ENCODE measurements around the gene BRSK2. TPM values are rescaled to one million over a fixed set of nuclear protein-coding genes. Genes with fewer than 3 reads are reported as not detected.

The BRSK2 gene
- total RNA-seq, 1 donor from 2014 or later: 7.1 TPM

- no peak for TF ChIP-seq CTCF (IDR thresholded peaks at IDR 0.05; ENCODE audit: insufficient read depth, low read depth, low read length)
- no peak for TF ChIP-seq EZH2 (IDR thresholded peaks at IDR 0.05; ENCODE audit: insufficient read depth, low read length)
- Histone ChIP-seq H3K27me3 (ENCODE audit: insufficient read depth, low read length) (no peaks in the 10 kb centered on the region), H3K27ac (ENCODE audit: low read depth, low read length) (no peak overlapping the region), H3K79me2 (ENCODE audit: insufficient read depth, low read length) (peaks cover 56% of the 10 kb centered on the region), H3K9ac (ENCODE audit: low read length) (no peak overlapping the region), H4K20me1 (ENCODE audit: insufficient read depth, low read length) (peaks cover 88% of the 10 kb centered on the region), H3K4me3 (ENCODE audit: insufficient read depth, low read depth, low read length) (no peak overlapping the region), H2AFZ (ENCODE audit: low read depth, low read length) (no peak overlapping the region), H3K4me1 (ENCODE audit: insufficient read depth, low read length) (peaks cover 12% of the 10 kb centered on the region), H3K4me2 (ENCODE audit: low read length) (no peak overlapping the region), H3K9me3 (ENCODE audit: insufficient read depth, low read depth, low read length) (no peaks in the 10 kb centered on the region), H3K36me3 (ENCODE audit: insufficient read depth, low read length) (no peaks in the 10 kb centered on the region)
- no peak for DNase-seq (ENCODE audit: low read depth)
- no peak for FAIRE-seq
- no peaks in the 10 kb centered on the region for H3K9me3 Mint-ChIP-seq (ENCODE audit: unreplicated experiment)
- peaks cover 1% of the 10 kb centered on the region for H3K27me3 Mint-ChIP-seq (ENCODE audit: low read depth, unreplicated experiment)
- no peak overlapping the region for H3K4me3 Mint-ChIP-seq (ENCODE audit: unreplicated experiment)
- peaks cover 4% of the 10 kb centered on the region for H3K36me3 Mint-ChIP-seq (ENCODE audit: low read depth, unreplicated experiment)
- no peak overlapping the region for H3K27ac Mint-ChIP-seq (ENCODE audit: unreplicated experiment)
- H3K4me1 Mint-ChIP-seq (ENCODE audit: low read depth, unreplicated experiment): peaks cover 12% of the 10 kb centered on the region
Measured at GRCh38 chr11:1510928-1511327, 121.2 kb downstream of the BRSK2 start.

GRCh38 chr11:1511937-1512496, 122.3 kb downstream of the BRSK2 start:
- FAIRE-seq (no peak), DNase-seq (ENCODE audit: low read depth) (no peak)
- Histone ChIP-seq H3K4me1 (ENCODE audit: insufficient read depth, low read length) (peaks cover 20% of the 10 kb centered on the region), H3K9ac (ENCODE audit: low read length) (no peak overlapping the region), H3K36me3 (ENCODE audit: insufficient read depth, low read length) (no peaks in the 10 kb centered on the region), H4K20me1 (ENCODE audit: insufficient read depth, low read length) (peaks cover 88% of the 10 kb centered on the region), H3K9me3 (ENCODE audit: insufficient read depth, low read depth, low read length) (no peaks in the 10 kb centered on the region), H2AFZ (ENCODE audit: low read depth, low read length) (no peak overlapping the region), H3K4me3 (ENCODE audit: insufficient read depth, low read depth, low read length) (no peak overlapping the region), H3K4me2 (ENCODE audit: low read length) (no peak overlapping the region), H3K79me2 (ENCODE audit: insufficient read depth, low read length) (peaks cover 55% of the 10 kb centered on the region), H3K27ac (ENCODE audit: low read depth, low read length) (no peak overlapping the region), H3K27me3 (ENCODE audit: insufficient read depth, low read length) (no peaks in the 10 kb centered on the region)
- no peak for TF ChIP-seq CTCF (IDR thresholded peaks at IDR 0.05; ENCODE audit: insufficient read depth, low read depth, low read length)
- TF ChIP-seq EZH2 (IDR thresholded peaks at IDR 0.05; ENCODE audit: insufficient read depth, low read length): no peak
- H3K4me3 Mint-ChIP-seq (ENCODE audit: unreplicated experiment): no peak overlapping the region
- H3K9me3 Mint-ChIP-seq (ENCODE audit: unreplicated experiment): no peaks in the 10 kb centered on the region
- H3K36me3 Mint-ChIP-seq (ENCODE audit: low read depth, unreplicated experiment): peaks cover 4% of the 10 kb centered on the region
- H3K27me3 Mint-ChIP-seq (ENCODE audit: low read depth, unreplicated experiment): peaks cover 1% of the 10 kb centered on the region
- peaks cover 18% of the 10 kb centered on the region for H3K4me1 Mint-ChIP-seq (ENCODE audit: low read depth, unreplicated experiment)
- H3K27ac Mint-ChIP-seq (ENCODE audit: unreplicated experiment): no peak overlapping the region

Other genes with a start within 250 kb of the BRSK2 start
- gene MUC5AC, start 232.0 kb upstream of the BRSK2 start, total RNA-seq: not detected in 2 replicates
- not detected in 2 replicates for gene MUC5B, start 166.9 kb upstream of the BRSK2 start, total RNA-seq
- gene TOLLIP, start 80.3 kb upstream of the BRSK2 start, total RNA-seq: 44.8 and 46.4 TPM in 2 replicates
- gene MOB2, start 96.8 kb downstream of the BRSK2 start, total RNA-seq: 26.4 and 28.9 TPM in 2 replicates
- gene DUSP8, start 182.3 kb downstream of the BRSK2 start, total RNA-seq: 13.8 and 14.8 TPM in 2 replicates
- gene KRTAP5-1, start 195.3 kb downstream of the BRSK2 start, total RNA-seq: not detected in 2 replicates
- not detected in 2 replicates for gene KRTAP5-2, start 208.4 kb downstream of the BRSK2 start, total RNA-seq
- gene KRTAP5-3, start 218.5 kb downstream of the BRSK2 start, total RNA-seq: not detected in 2 replicates
- gene KRTAP5-4, start 232.2 kb downstream of the BRSK2 start, total RNA-seq: not detected in 2 replicates
- gene KRTAP5-5, start 239.8 kb downstream of the BRSK2 start, total RNA-seq: not detected in 2 replicates